HG02885 (cell line): ENCODE measurements around the gene KDELR1.
"Not testable (repeated sequence)": the region's sequence is repeated elsewhere in the genome, so short reads cannot be mapped to it uniquely, and the experiment has no call there.

Source experiments
- ATAC-seq: cut with Tn5 transposase; IDR thresholded peaks from one replicate; pipeline ENCODE4 v1.9.1; 2021; ENCODE audit warnings: mild to moderate bottlenecking; ENCODE audit not compliant: unreplicated experiment, poor library complexity

Gene KDELR1

DNA sequence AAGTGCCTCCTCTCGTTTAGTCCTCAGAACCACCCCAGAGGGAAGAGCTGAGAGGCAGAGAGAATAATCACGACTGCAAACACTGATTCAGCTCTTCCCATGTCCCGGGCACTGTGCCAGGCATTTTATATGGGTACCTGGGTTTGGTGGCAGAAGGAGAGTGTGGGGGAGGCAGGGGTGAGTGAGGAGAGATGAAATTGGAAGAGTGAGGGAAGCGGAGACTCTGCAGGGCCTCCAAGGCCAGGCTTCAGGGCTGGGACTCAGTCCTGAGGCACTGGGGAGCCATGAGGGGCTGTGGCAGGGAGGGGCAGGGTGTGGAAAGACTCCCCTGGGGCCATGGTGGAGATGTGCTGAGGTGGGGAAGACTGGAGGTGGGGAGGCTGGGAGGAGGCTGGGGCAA is 18.4 kb downstream of the KDELR1 start:
- no peak for ATAC-seq

DNA sequence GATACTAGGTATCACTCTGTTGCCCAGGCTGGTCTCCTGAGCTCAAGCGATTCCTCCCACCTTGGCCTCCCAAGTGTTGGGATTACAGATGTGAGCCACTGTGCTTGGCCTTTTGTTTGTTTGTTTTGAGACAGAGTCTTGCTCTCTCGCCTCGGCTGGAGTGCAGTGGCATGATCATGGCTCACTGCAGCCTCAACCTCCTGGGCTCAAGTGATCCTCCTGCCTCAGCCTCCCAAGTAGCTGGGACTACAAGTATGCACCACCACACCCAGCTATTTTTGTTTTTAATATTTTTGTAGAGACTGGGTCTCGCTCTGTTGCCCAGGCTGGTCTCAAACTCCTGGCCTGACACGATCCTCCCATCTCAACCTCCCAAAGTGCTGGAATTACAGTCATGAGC is 19.6 kb downstream of the KDELR1 start:
- not testable (repeated sequence) for ATAC-seq

DNA sequence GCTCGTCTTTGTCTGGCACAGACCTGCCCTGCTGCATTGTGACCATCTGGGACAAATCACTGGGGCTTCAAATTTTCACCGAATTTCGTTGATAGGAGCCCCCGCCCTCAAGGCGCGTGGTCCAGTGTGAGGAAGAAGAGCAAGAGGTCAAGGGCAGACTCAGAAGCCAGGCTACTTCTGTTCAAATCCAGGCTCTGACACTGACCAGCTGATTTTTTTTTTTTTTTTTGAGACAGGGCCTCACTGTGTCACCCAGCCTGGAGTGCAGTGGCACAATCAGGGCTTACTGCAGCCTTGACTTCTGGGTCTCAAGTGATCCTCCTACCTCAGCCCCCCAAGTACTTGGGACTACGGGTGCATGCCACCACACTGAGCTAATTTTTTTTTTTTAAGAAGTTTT is 20.0 kb downstream of the KDELR1 start:
- no peak for ATAC-seq

DNA sequence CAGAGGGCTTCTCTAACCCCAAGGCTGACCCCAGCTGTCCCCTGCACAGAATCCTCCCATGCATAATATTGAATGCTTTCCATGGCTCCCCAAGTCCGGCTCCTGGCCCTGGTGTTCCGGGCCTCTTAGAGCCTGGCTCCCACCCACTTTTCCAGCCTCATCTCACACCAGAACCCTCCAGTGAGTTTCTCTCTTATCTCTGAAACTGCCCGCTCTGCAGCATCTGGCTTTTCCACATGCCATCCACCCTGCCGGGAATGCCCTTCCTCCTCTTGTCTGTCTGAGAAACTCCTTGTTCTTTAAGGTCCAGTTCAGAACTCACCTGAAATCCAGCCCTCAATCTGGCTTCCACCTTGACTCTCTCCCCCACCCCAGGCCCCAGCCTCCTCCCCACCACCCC is 20.4 kb downstream of the KDELR1 start:
- ATAC-seq: no peak

DNA sequence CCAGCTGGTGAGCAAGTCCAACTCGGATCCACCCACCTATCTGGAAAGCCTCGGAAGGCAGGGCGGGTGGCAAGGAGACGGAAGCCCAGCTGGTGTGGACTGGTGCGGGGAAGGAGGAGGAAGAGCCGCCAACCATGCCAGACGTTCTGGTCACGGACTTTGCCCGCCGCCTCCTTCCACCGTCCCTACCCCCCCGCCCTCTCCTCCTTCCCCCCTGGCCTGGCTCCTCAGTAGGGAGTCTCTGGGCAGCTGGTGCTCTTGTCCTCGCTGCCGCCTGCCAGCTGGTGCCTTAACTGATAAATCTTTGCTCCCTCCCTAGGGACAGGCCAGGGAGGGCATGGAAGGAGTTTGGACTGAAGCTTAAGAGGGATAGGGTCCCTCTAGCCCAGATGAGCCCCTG is 22.4 kb downstream of the KDELR1 start:
- no peak for ATAC-seq

DNA sequence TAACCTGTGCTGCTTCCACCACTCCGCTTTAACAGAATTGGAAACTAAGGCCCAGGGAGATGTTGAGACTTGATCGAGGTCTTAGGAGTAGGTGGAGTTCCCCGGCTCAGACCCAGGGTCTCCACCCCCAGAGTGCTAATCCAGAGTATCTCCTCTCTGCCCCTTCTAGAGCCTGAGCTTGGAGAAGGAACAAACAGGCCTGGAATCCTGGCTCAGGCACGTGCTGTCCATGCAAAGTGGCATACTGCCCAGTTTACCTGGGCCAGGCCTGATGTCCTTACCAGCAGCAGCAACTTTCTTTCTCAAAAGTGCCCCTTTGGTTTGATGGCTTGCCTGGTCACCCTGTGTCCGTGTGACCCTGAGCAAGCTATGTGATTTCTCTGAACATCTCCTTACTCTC is 23.5 kb downstream of the KDELR1 start:
- no peak for ATAC-seq

DNA sequence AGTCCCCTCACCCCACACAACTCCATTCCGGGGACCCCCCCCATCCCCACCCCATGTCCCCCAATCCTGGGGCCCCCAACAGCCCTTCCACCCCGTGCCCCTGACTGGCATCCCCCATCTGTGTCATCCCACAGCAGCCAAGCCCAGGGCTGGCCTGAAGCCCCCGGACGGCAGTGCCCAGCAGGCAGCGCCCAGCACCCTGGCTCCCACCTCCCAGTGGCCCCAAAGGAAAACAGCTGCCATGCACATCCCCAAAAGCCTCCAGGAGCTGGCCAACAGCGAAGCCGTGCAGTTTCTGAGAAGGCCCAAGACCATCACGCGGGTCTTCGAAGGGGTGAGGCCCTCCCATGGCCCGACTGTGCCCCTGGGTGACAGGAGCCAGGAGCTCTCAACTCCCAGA is 25.7 kb downstream of the KDELR1 start:
- no peak for ATAC-seq

DNA sequence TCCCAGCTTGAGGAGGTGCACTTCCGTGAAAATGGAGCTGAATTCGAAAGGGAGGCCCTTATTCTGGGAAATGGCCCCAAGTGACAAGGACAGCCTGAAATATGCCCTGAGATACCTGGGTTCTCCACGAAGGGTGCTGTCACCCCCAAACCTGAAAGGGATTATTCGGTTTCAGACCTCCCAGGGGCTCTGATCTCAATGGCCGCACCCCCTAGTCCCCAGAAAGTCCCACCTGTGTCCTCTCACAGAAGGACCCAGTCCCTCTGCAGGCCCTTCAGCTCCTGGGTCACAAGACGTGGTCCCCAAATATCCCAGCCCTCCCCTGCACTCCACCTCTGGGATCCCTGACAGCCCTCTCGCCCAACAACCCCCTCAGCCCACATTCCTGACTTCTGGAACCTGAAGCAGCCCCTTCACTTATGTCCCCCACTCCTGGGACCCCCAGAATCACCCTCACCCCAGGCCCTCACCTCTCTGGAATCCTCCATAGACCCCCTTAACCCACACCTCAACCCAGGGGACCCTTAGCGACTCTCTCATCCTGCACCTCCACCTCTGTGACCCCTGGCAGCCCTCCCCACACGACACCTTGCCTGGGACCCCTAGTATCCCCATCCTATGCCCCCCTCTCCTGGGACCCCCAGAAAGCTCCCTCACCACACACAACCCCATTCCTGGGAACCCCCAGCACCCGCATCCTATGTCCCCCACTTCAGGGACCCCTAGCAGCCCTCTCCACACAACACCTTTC is 26.6 kb downstream of the KDELR1 start:
- ATAC-seq: no peak

DNA sequence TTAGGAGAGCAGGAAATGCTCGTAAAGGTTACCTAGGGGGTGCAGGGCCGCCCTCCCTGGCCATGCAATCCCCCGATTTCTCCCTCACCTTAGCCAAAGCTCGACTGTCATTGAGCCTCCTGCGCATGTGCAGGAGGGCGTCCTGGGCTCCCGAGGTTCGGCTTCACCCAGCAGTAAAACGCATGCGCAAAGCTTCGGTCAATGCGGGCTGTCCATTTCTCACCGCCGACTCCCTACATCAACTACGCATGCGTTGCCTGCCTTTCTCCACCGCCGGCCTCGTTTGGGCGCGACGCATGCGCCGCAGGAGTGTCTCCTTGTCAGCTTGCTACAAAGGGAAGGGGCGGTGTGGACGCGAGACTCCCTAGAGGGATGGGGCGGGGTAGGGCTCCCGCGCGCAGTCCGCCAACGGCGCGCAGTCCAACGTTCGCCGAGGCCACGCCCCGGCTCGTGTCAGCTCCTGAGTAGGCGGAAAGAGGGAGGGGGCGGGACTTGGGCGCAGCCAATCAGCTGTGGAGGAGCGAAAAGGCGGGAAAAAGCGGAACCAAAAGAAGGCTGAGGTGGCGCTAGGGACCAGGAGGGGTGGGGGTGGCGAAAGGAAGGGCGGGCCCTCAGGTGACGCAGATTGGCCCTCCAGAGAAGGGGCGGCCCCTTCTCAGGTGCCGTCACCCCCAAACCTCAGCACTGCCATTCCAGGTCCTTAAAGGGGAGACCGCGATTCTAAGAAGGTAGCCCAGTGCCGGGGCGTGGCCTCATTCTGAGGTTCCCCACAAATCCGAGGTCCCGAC is 27.3 kb downstream of the KDELR1 start, which contains the start of the genes SYNGR4 and TMEM143:
Gene SYNGR4 (plus strand): TSS at position 558 of the 788 bp plus-strand sequence. CDS start 1,476 bp downstream, outside the sequence.
Gene TMEM143 (minus strand): TSS at position 131 of the 788 bp plus-strand sequence. CDS start 20 bp downstream, at position 111.
- peak; percentile 84 for ATAC-seq

DNA sequence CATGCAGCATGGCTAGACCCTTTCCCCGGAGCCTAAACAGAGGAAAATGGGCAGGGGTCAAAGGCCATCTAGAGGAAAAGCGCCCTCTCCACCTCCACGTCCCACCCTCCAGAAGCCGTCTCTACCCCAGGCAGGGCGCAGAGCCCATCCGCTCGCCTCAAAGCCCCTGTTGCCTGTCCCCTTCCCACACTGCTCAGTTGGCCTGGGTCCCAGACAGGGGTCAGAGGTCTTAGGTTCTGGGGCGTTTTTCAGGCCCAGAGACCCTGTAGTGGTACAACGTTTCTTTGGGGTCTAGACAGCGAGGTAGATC is 27.9 kb downstream of the KDELR1 start:
- peak; percentile 10 for ATAC-seq

DNA sequence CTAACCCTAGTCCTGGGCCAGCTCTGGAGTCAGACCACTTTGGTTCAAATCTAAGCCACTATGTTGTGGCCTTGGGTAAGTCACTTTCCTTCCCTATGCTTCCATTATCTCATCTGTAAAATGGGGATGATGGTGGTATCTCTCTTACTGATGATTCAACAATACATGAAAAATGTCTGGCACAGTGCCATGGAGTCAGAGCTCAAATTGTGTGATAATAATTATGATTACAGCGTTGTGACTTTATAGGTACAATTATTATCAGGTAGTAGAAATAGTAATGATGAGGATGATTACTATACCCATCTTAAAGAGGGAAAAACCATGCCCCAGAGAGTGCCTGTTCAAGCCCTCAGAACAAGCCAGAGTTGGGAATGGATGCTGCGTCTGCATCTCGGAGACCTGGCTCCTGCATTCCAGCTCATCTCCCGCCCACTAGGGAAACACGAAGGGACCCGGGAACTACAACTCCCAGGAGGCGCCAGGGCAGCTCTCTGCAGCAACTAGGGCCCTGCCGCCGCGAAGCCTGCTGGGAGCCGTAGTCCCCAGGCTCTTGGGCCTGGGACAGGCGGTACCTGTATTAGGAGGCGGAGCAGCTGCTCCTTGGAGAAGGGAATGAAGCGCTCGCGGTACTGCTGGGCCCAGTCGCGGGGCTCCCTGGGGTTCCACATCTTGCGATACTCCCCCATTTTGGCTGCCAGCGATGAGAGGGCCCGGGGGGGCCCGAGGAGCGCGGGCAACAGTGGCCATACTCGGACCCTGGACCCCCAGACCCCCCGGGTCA is 28.4 kb downstream of the KDELR1 start:
- peak; percentile 57 for ATAC-seq

DNA sequence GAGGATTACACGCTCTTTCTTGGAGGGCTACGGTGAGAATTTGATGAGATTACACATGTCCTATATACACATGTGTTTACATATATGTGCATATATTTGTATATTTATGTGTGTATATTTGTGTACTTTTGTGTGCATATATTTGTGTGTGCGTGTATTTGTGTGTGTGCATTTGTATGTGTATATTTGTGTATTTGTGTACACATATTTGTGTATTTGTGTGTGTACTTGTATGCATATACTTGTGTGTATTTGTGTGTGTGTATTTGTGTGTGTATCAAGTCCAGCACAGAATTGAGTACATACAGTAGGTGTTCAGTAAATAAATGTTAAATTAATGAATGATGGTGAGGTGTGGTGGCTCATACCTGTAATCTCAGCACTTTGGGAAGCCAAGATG is 29.4 kb downstream of the KDELR1 start:
- no peak for ATAC-seq

DNA sequence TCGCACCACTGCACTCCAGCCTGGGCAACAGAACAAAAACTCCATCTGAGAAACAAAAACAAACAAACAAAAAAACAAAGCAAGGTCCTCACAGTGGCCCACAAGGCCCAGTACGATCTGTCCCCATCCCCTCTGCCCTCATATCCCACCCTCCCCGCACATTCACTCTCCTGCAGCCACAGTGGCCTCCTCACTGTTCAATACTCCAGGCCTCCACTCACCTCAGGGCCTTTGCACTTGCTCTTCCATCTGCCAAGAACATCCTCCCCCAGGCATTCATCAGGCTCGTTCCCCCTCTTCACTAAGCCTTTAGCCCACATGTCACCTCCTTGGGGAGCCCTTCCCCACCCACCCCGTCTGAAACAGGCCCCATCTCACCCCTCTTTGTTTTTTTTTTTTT is 32.2 kb downstream of the KDELR1 start:
- ATAC-seq: no peak

DNA sequence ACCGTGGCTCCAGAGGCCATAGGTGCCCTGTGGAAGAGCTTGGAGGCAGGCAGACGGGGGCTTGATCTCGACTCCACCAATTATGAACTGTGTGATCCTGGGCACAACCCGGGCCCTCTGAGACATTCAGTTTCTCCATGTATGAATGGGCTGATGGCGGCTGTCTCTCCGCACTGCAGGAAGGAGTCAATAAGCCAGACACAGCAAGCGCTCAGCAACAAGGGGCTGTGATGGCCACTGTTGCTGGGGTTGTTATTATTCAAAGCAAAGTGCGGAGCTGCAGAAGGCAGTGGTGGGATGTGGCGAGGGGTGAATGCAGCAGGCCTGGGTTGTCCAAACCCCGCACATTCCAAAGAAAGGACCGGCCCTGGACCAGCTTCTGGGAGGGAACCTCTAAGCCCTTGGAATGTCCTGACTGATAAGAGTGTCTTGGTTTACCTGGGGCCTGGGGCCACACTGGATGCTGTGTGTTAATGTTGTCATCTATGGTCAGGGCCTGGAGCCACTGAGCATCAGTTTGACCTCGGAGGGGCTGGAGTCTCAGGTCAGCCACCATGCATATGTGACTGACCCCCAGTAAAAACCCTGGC is 35.9 kb downstream of the KDELR1 start:
- no peak for ATAC-seq

DNA sequence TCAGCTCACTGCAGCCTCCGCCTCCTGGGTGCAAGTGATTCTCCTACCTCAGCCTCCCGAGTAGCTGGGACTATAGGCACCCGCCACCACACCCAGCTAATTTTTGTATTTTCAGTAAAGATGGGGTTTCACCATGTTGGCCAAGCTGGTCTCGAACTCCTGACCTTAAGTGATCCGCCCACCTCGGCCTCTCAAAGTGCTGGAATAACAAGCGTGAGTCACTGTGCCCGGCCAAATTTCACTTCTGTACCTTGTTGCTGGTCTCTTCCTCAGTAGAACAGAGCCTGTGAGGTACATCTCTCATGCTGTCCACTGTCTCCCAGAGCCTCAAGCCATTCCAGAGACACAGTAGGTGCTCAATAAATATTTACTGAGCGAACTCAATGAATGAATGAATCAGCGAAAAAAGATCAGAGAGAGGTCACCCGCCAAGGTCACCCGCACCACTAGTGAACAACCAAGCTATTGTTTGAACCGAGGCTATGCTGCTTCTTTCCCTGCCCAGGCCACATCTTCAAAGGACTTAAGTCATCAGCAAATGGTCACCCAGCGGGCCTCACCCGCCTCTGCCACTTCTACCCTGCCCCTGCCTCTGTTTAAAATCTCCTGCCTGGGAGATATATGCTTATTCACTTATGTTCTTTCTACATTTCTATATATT is 36.9 kb downstream of the KDELR1 start:
- no peak for ATAC-seq

DNA sequence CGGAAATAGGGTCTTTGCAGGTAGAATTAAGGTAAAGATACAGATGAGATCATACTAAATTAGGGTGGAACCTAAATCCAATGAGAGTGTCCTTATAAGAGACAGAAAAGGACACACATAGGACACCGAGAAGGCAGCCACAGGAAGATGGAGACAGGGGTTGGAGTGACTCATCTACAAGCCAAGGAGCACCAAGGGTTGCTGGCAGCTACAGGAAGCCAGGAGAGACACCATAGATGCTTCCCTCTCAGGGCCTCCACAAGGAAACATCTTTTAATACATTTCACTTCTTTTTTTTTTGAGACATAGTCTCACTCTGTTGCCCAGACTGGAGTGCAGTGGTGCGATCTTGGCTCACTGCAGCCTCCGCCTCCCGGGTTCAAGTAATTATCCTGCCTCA is 37.7 kb downstream of the KDELR1 start:
- no peak for ATAC-seq

DNA sequence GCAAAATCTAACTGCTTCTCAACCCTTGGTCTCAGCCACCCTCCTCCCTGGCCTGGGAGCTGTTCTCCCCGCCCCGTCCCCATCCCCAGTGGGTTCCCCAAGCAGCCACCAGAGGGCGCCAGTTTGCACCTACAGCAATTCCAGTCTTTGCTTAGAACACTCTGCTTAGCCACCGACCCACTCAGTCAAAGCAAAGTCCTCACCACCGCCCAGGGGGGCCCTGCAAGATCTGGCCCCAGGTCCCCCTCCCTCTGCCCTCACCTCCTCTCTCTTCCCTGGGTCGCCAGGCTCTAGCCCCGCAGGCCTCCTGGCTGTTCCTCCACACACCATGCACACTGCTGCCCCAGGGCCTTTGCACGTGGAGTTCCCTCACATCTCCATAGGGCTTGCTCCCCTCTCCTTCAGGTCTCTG is 40.0 kb downstream of the KDELR1 start:
- ATAC-seq: no peak

DNA sequence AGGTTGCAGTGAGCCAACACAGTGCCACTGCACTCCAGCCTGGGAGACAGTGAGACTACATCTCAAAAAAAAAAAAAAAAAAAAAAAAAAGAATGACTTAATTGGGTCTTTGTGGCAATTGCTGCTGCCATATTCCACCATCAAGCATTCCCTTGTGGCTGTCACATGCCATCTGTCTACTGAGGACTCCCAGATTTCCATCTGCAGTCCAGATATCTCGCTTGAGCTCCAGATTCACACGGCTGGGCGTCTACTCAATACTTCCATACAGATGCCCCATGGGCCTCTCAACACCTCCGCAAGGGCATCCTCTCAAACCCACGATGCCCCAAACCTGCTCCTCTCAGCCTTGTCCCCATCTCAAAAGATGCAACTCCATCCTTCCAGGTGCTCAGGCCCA is 40.5 kb downstream of the KDELR1 start:
- ATAC-seq: no peak

DNA sequence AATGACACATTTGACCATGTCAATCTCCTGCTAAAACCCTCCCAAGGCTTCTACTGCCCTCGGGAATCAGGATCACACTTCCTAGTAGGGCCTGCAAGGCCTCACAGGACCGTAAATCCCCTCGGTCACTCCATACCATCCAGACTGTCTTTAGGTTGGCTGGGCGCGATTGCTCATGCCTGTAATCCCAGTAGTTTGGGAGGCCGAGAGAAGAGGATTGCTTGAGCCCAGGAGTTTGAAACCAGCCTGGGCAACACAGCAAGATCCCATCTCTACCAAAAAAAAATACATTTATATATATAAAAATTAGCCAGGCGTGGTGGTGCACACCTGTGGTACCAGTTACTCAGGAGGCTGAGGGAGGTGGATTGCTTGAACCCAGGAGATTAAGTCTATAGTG is 42.6 kb downstream of the KDELR1 start:
- ATAC-seq: no peak

DNA sequence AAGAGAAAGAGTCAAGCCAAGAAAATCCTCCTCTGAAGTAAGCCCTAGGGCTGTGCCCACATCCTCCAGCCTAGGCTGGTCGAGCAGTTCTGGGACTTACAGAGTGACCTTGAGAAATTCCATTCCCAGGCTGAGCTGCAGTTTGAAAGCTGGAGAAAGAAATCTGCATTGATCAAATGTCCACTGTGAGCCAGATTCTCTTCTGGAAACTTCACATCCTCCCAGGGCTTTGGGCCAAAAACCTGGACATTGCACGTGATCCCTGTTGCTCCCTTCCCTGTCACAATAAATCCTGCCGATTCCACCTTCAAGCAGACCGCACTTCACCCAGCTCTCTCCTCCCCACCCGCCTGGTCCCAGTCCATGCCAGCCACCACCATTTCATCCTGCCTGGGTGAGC is 43.3 kb downstream of the KDELR1 start:
- no peak for ATAC-seq
